Amygdala (tissue), 56 donors: ENCODE measurements around the gene FBXO47.

Experiments
- DNase-seq, 56 donors: peaks; one replicate each; lab custom pipeline; 2025; lab: John Stamatoyannopoulos, UW

The FBXO47 gene

DNA sequence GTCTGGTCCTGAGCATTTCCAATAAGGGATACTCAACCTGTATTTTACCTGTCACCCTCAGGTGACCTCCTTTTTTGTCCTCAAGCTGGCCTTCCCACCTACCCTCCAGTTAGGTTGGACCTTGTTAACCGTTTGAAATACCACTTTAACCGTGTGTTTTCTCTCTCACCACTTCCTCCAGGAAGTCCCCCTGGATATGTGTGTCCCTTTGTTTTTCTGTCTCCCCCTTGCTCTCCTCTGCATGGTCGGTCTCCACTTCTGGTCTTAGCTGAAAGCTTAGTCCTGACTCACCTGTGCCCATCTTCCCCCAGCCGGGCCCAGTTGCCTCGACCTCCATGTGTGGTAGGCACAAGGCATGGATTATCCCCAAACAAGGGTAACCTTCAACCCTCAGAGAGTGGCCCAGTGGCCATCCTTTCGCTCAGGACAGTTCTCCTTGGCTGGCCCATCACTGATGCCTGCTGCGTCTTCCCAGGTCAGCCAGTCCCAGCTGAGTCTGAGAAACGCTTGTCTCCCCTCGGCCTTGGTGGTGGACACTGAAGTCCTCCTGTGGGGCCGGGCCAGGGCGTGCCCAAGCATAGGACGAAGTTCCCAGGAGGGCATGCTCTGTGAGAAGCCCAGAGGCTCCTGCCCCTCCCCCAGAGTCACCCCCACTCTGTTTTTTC is 77.3 kb downstream of the FBXO47 start:
- no peak for DNase-seq

DNA sequence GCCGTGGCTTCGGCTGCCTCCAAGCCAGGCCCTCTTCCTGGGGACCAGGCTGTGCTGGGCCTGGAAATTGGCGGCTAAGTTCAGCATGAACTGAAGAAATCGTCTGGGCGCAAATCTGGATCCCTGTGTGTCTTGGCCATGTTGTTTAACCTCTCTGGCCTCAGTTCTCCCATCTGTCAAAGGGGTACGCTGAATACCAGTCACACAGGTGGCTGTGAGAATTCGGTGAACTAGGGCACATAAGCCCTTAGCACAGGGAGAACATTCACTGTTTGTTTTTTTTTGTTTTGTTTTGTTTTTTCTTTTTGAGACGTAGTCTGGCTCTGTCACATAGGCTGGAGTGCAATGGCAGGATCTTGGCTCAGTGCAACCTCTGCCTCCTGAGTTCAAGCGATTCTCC is 78.4 kb downstream of the FBXO47 start:
- no peak for DNase-seq

DNA sequence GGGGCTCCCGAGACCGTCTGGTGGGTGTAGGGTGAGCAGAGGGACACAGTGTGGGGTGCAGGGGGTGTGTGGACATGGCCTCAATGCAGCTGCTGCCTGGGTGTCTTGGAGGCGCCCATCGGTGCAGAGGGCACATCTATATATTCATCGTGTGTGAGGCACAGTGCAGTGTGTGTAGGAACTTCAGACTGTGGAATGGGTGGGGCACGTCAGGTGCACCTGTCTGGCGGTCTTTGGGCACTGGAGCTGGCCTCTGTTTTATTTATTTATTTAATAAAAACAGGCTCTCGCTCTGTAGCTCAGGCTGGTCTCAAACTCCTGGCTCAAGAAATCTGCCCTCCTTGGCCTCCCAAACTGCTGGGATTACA is 80.6 kb downstream of the FBXO47 start:
- DNase-seq, result no peak
